ENCODE results near the gene ERGIC1.

ERGIC1 gene

DNA sequence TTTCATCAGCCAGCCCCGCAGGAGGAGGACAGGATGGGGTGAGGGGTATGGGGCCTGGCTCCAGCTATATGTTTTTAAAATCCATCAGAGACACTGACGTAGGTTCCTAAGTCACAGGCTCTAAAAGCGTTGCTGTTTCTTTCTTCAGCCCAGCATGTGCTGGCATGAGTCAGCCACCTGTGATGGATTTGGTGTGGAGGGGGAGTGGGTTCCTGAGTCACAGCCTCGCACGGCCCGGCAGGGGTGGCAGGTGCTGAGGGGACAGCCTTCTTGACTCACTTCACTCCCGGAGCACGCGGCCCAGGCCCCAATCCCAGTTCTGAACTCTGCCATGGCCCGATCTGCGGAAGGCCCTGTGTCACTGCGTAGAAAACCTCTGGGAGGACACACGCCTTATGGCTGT is 86.4 kb downstream of the ERGIC1 start:
- DNase-seq (ENCODE audit: low read depth in 2 of 2) = no peak

DNA sequence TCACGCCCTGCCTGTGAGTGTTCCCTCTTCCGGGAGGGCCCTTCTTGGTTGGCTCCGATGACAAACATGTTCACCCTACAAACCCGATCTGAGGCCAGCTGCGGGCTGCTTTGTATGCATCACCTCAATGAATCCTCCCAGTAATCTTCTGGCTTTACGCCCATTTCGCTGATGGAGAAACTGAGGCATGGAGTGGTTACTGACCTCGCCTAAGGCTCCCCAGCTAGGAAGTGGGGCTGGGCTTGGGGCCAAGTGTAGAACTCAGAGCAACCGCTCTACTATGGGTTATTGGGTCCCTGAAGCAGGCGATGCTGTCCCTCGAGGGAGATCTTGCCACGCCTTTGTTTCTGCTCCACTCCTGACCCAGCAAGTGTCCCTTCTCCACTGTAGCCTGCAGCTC is 86.9 kb downstream of the ERGIC1 start:
- DNase-seq (ENCODE audit: low read depth in 2 of 2) = no peak

DNA sequence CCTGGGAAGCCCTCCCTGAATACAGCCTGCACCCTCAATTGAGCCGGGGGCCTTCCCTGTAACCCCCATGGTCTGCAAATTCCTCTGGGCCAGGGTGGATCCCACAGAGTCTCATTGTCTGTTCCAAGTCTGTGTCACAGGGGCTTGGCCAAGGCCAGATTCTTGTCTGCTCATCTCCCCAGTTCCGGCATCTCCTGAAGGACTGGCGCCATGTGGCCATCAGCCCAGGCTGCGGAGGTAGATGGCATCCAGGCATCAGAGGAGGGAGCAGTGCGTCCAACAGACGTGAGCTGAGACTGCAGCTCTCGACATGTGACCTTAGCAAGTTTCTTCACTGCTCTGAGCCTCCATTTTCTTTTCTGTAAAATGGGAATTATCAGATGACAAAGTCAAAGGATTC is 87.9 kb downstream of the ERGIC1 start:
- DNase-seq (ENCODE audit: low read depth in 2 of 2) = no peak

DNA sequence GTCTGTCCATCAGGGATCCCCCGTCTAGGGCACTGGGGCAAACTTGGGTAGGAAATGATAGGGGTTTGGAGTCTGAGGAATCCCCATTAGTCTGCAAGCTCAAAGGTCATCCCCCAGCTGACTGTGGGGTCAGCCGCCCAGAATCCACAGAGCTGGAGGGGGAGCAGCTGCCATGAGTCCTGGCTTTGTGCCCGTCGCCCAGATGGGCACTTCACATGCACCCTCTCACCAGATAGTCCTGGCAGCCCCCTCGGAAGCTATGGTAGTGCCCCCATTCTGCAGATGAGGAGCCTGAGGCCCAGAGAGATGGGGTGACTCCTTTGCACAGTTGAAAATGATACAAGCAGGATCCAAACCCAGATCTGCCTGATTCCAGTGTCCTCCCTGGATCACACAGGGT is 89.5 kb downstream of the ERGIC1 start:
- DNase-seq (ENCODE audit: low read depth in 2 of 2) = no peak

DNA sequence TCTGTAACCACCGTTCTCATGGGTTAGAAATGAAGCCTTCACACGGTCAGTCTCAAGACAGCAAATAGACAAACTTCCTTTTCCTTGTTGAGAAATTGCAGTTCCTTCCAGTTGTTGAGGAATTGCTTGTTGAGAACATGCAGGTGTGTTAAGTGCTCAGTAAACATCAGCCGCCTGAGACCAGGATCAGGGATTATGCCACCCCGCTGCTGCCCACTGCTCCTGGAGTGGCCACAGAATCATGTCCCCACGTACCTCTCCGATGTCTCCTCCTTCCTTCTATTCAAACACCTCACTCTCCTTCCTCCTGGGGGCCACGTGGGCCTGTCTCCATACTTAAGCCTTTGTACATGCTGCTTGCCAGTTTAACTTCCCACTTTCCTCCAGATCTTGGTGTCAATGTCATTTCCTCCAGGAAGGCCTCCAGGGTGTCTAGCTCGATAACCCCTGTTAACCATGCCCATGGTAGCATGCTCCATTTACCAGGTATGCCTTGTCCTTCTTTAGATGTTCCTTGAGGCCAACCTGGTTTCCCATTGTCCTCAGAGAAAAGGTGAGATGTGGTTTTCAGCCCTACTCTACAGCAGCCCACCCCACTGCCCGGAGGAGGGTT is 91.4 kb downstream of the ERGIC1 start:
- DNase-seq (ENCODE audit: low read depth in 2 of 2) = no peak

DNA sequence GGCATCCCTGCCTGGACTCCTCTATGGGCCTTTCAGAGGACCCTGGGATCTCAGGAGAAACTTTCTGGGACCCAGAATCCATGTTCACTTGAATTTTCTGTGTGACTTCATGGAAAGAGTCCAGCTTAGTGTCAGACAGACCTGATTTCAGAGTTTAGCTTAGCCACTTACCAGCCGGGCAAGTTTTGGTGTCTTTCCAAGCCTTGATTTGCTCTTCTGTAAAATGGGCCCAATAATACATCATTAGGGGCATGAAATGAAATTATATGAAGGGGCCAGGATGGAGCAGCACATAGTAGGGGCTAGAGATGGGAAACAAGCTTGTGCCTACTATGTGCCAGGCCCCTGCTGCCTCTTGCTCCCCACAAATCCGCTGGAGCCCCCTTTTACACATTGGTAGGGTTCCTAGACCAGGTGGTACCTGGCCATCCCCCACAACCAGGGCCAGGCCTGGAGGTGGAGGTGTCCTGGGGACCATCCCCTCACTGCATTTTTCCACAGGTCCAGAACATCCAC is 92.0 kb downstream of the ERGIC1 start:
- no peak for DNase-seq (ENCODE audit: low read depth in 2 of 2)

DNA sequence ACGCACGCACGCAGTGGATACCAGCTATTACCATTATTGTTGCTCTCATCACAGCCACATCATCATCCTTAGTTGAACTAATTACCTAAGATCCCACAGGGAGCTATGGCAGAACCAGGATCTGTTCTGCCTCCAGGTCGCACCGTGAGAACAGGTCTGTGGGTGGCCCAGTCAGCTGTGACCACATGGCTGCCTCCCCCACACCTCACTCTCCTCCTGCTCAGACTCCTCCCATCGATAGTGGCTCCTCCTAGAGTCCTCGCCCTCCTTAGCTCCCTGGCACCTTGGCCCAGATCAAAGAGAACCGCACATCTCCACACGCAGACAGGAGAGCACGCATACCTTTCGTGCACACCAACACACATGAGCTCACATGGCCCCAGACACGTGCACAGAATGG is 92.7 kb downstream of the ERGIC1 start:
- DNase-seq (ENCODE audit: low read depth in 2 of 2) = no peak

DNA sequence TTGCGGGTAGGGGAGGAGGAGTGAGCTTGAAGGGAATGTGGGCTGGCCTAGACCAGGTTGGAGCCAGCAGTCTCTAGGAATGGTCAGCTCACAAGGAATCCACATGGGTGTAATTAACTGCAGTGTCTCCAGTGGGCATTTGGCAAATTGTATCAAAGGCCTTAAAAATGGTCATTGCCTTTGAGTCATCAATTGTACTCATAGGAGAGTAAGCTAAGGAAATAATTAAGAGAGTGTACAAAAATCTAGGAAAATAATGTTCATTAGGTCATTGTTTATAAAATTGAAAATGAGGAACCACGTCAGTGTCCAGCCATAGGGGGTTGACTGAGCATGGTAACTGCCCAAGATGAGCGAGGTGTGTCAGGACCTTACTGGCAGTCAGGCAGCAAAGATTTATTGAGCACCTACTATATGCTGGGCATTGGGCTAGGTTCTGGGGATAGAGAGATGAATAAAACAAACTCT is 95.4 kb downstream of the ERGIC1 start:
- no peak for DNase-seq (ENCODE audit: low read depth in 2 of 2)

DNA sequence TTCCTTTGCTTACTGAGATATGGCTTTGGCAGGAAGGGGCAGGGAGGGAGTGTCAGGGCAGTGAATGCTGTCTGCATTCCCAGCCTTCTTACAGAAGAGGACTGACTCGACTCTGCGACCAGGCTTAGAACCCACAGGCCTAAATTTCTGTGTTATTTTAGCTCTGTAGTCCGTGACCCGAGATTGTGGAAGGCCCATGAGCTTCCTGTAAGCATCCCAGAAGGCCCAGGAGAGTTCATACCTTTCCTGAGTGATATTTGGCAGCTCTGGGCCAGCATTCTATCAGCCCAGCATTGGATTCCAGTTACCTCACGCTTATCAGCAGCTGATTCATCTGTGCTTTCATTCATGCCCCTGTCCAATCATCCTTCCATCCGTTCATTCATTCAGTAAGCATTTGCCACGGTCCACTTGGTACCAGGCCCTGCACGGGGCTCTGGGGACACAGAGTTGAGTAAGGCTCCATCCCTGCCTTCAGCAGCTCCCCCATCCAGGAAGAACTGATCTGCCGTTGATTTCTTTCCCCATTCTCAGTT is 97.0 kb downstream of the ERGIC1 start:
- DNase-seq (ENCODE audit: low read depth in 2 of 2) = no peak

DNA sequence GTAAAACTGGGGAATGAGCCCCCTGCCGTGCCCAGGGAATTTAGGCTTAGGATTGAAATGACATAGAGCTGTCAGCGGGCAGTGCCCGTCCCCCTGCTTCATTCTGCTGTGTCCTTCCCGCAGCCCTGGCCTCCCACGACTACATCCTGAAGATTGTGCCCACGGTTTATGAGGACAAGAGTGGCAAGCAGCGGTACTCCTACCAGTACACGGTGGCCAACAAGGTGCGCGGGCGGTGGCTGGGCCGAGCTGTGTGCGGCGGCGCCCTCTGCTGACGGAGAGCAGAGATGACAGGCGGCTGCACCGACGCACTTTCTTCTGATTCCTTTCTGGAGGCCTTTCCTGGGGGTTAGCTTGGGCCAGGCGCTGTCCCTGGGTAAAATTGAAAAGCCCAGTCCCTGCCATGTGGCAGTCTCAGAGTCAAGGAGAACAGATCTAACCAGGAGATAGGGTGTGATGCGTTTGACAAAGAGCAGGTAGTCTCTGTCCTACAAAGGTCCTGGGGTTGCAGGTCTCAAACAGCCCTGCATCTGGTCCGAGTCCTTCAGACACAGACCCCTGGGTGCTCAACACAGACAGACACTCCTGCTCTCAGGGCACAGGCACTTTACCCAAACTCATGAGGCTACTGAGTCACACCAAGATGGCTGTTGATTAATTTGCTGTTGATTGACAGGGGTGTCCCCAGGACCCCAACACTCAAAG is 98.4 kb downstream of the ERGIC1 start:
- peak; percentile 40 to 59 for DNase-seq (ENCODE audit: low read depth in 2 of 2)

DNA sequence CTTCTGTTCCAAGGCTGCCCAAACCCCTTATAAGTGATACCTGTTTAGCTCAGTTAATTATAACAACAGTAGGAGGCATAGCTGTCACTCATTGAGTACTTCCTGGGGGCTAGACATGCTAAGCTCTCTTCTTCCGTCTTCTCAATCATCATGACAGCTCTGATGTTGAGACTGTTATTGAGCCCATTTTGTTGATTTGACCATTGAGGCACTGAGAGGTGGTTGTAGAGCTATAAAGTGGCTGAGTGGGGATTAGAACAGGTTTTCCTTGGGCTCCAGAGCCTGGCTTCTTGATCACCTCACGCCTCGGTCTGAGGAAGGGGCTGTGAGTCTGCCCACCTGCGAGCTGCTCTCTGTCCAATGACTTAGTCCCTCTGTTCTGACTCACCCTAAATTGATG is 99.2 kb downstream of the ERGIC1 start:
- no peak for DNase-seq (ENCODE audit: low read depth in 2 of 2)

DNA sequence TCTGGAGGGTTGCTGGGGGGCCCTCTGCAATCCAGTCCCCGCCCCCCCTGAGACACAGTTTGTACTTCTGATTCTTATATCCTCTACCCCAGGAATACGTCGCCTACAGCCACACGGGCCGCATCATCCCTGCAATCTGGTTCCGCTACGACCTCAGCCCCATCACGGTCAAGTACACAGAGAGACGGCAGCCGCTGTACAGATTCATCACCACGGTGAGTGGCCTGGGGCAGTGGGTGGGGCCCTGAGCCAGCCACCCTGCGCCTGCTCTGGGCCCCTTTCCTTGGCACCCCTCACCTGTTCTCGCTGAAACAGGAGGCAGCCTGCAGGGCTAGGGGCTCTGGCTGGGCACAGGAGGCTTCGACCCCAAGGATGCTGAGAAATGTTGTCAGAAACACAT is 101.0 kb downstream of the ERGIC1 start:
- no peak for DNase-seq (ENCODE audit: low read depth in 2 of 2)

DNA sequence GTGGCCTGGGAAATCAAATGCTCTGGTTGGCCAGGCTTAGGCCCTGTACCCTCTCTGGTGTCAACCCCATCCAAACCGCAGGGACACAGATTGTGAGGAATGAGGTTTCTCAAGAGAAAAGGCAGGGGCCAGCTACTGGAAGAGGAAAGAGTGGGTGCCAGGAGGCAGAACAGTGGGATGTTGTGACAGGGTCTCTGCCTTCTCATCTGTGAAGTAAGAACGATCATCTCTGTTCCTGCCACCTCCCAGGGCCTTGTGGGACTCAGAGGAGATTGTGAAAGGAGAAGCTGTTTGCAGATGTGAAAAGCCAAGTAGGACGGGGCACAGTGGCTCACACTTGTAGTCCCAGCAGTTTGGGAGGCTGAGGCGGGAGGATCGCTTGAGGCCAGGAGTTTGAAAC is 102.3 kb downstream of the ERGIC1 start:
- no peak for DNase-seq (ENCODE audit: low read depth in 2 of 2)

DNA sequence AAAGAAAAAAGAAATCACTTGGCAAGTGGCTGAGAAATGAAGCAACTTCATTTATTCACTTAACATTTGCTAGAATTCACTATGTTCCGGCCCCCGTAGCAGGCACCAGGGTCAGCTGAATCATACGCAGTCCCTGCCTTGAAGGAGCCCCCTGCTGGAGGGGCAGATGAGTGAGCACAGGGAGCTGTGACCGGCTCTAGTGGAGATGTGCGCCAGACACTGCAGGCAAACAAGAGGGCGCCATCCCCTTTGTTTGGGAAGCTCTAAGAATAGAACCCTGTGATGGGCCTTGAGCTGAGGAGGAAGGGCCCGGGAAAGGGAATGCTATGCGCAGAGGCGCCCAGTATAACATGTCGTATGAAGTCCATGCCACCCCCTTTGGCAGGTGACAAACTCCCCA is 105.0 kb downstream of the ERGIC1 start:
- DNase-seq (ENCODE audit: low read depth in 2 of 2) = no peak

DNA sequence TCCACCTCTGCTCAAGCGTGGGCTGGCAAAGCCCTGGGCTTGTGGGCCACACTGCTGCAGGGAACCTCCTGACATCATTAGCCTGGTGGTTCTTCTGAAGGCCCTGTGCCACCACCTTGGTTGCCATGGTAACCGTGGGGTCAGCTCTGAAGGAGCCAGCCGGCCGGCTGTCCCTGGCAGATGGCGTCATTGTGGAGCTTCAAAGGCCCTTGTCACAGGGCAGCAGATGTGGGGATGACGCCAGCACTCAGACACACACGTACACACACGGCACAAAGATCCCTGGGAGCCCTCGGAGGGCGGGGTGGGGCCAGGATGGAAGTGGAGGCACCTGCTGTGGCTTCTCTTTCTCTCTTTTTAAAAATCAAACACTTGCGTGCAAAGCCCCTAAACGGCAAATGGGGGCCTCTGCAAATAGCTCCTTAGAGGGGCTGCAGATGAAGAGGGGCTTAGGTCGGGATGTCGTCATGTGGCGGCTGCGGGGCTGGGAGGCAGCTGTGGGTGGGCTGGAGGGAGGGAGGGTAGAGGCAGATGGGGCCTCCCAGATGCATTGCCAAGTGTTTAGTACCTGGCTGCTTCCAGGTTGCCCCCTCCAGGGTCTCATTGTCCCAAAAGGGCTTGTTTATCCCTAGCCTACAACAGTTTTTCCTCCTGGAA is 105.7 kb downstream of the ERGIC1 start:
- no peak for DNase-seq (ENCODE audit: low read depth in 2 of 2)

DNA sequence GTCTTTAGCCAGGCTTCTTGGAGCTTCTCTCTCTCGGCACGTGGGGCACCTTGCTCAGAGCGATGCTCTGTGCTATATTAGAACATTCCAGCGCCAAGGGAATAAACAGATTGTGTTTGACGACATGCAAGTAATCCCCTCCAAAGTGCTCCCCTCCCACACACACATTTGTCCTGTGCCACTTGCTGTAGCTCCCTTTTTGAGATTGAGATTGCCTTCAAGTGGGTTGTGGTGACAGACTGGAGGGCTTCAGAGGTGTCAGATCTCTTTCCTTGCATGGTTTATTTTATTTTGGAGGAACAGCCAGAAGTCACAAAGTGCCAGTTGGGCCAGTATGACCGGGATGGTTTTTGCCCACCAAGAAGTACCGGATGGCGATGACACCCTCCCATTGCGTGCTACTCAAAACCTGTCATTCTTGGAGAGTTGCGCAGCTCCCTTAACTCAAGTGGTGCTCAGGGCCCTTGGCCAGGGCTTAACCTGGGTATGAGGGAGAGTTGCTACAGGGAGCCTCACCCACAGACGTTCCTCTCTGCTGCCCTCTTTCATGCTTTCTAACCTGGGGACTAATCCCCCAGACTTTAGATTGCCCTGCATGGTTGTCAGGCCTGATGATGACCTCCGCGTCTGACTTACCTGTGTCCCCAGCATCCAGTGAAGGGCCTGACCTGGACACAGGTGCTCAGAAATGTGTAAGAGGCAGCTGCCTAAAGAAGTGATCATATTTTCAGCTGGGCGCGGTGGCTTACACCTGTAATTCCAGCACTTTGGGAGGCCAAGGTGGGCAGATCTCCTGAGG is 106.4 kb downstream of the ERGIC1 start:
- DNase-seq (ENCODE audit: low read depth in 2 of 2) = no peak

DNA sequence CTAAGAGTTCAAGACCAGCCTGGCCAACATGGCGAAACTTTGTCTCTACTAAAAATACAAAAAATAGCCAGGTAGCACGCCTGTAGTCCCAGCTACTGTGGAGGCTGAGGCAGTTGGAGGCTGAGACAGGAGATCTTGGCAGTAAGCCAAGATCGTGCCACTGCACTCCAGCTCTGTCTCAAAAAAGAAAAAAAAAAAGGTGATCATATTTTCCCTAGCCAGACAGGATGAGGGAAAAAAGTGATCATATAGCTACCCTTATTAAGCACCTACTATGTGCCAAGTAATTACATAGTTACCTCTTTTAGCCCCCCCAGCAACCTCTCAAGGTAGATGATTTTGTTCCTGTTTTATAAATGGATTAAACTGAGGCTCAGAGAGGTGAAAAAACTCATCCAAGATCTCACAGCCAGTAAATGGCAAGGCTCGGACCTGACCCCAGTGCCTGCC is 107.0 kb downstream of the ERGIC1 start:
- no peak for DNase-seq (ENCODE audit: low read depth in 2 of 2)

DNA sequence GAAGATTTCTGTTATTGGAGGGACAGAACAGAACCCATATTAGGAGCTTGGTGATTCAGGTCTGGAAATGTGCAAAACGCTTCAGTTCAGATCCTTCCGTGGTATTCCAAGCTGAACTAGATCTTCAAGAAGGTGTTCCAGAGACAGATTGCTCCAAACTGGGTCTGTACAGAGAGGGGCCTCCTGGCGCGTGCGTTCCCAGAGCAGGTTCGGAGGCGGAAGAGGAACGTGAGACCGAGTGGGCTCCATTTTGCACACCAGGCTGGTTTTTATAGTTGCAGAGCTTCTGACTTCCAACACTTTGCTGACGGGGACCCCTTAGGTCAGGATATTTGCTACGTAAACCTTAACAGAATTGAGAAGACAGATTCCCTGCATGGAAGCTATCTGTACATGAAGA is 108.5 kb downstream of the ERGIC1 start:
- DNase-seq (ENCODE audit: low read depth in 2 of 2) = no peak

DNA sequence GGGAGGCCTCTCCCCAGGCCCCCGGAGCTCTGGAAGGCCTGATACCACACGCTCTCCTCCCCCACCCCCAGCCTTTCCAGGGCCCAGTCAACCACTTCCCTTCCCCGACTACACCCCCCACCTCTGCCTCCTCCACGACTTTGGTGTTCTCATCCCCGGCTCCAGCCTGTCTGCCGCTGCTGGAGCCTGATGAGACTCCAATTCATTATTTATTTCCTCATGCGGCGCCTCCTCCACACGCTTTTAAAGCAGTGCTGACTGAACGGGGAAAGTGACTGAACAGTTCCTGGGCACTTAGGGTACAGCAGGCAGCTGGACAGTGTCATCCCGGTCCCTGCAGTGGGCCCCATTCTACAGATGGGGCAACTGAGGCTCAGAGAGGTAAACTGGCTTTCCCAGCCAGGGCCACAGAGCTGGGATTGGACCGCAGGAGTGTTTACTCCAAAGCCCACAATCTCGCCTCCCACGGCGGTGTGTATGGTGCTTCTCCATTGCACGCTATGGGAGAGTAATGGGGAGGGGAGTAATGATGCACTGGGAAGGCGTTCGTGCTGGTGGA is 109.3 kb downstream of the ERGIC1 start:
- DNase-seq (ENCODE audit: low read depth in 2 of 2) = no peak

DNA sequence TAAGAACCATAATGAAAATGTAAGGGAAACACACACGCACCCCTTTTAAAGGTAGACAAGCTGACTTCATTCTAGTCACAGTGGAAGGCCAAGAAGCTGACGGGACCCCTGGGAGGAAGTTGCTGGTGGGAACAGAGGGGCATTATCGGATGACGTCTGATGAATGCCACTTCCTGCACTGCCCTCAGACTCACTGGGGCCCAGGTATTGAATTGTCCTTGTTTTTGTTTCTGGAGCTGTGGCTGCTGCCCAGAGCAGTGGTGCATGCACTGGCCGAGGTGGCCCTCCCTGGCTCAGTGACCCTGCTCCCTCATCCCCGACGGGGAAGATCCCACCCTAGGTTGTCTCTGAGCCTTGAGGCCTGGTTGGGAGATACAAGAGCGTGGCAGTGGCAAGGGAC is 109.9 kb downstream of the ERGIC1 start:
- DNase-seq (ENCODE audit: low read depth in 2 of 2) = no peak

DNA sequence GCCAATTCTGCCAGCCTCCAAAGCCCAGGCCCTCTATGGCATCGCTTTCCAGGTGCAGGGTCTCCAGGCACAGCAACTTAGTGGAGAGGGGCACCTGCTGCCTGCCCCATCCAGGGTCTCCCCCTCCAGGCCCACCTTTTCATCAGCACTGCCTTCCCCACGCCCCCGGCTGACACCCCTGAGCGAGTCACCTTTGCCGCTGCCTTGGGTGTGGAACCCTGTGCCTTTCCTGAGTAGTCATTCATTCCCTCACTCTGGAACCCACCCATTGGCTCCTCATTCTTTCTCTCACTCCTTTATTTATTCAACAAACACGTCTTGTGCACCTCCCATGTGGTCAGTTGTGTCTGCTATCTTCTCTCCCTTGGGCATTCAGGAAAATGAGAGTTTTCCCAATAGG is 110.7 kb downstream of the ERGIC1 start:
- no peak for DNase-seq (ENCODE audit: low read depth in 2 of 2)

DNA sequence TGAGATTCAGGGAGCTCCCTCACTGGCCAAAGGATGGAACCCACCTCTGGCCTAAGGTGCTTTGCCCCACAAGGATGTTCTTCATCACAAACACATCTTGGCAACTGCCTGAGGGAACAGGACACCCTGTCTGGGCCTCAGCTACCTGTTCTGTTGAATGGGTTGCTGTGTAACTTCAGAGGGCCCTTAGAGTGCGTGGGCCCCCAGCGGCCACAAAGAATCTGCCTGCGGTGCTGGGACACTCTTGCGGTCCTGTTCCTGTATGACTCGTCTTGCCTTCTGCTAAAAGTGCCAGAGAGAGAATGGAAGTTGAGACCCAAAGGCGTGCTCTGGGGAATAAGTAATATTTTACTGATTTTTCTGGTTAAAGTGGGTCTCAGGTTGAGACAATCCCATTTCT is 111.1 kb downstream of the ERGIC1 start:
- no peak for DNase-seq (ENCODE audit: low read depth in 2 of 2)

Data from stimulated activated CD4-positive, alpha-beta T cell treated with anti-CD3 and anti-CD28 coated beads, Interleukin-12 subunit alpha, Interleukin-12 subunit beta, amount 100 ng/mL, for 24 hours (primary cell).